Activated T-helper 17 cell treated with anti-CD3 and anti-CD28 coated beads, Interleukin-2, amount 50 U/mL, for 72 hours (primary cell): ENCODE measurements around the gene GSTCD. TPM values are rescaled to one million over a fixed set of nuclear protein-coding genes. Genes with fewer than 3 reads are reported as not detected.
"Not testable (repeated sequence)": the region's sequence is repeated elsewhere in the genome, so short reads cannot be mapped to it uniquely, and the experiment has no call there.

Experiments
- ATAC-seq: fragments of 150-1000 bp; cut with Tn5 transposase; replicated peaks from 2 replicates; pipeline ENCODE4 v1.10.0; 2021; ENCODE audit warnings: mild to moderate bottlenecking, moderate library complexity
- H3K27ac Mint-ChIP-seq: one replicate; pipeline ENCODE4 v1.8.0; 2022; ENCODE audit warnings: mixed read lengths
- H3K27me3 Mint-ChIP-seq: one replicate; pipeline ENCODE4 v1.8.0; 2022; ENCODE audit warnings: mixed read lengths
- H3K36me3 Mint-ChIP-seq: one replicate; pipeline ENCODE4 v1.8.0; 2022; ENCODE audit warnings: low read depth, mild to moderate bottlenecking, mixed read lengths
- H3K4me1 Mint-ChIP-seq: one replicate; pipeline ENCODE4 v1.8.0; 2022; ENCODE audit warnings: mixed read lengths
- H3K4me3 Mint-ChIP-seq: one replicate; pipeline ENCODE4 v1.8.0; 2022; ENCODE audit warnings: mild to moderate bottlenecking, mixed read lengths
- H3K9me3 Mint-ChIP-seq: one replicate; pipeline ENCODE4 v1.8.0; 2022; ENCODE audit warnings: mixed read lengths
- total RNA-seq, 2 donors: library from RNA; stranded (reverse); gene quantifications; one replicate each; pipeline ENCODE4 v1.2.3, GENCODE V29; 2022

The GSTCD gene
- total RNA-seq, 2 donors from 2014 or later = 8.2 to 11.1 TPM

- ATAC-seq = no peak
- H3K9me3 Mint-ChIP-seq = no peaks in the 10 kb centered on the region
- no peak overlapping the region for H3K4me3 Mint-ChIP-seq
- no peak overlapping the region for H3K27ac Mint-ChIP-seq
- no peaks in the 10 kb centered on the region for H3K27me3 Mint-ChIP-seq
- no peaks in the 10 kb centered on the region for H3K36me3 Mint-ChIP-seq
- H3K4me1 Mint-ChIP-seq = no peaks in the 10 kb centered on the region
Measured at GRCh38 chr4:105808030-105808749, 99.6 kb downstream of the GSTCD start.

DNA sequence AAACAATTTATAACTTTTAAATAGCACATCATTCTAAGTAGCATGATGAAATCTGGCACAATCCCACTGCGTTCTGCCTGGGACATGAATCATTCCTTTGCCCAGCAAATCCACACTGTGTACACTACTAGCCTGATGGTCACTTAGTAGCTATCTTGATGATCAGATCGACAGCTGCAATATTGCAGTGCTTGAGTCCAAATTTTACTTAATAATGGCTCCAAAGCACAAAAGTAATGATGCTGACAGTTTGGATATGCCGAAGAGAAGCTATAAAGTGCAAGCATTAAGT is 100.1 kb downstream of the GSTCD start:
- no peaks in the 10 kb centered on the region for H3K27me3 Mint-ChIP-seq

DNA sequence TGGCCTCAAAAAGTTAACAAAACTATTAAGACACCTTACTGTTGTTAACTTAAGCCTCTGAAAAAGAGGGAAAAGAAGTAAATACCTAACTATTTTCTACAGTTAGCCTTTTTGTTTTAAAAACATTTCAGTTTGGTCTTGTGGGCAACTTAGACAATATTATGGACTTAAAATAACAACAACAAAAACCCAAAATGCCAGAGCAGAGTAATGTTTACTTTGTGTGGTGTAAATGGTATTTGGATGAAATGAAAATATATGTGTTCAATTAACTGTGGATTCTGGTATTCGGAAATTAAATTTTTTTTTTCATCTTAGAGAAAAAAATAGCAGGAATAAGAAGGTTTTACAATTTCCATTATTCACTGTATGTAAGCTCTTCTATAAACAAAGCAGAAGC is 107.1 kb downstream of the GSTCD start:
- H3K27ac Mint-ChIP-seq = no peak overlapping the region
- H3K4me1 Mint-ChIP-seq = no peaks in the 10 kb centered on the region
- H3K27me3 Mint-ChIP-seq = no peaks in the 10 kb centered on the region
- no peaks in the 10 kb centered on the region for H3K9me3 Mint-ChIP-seq
- H3K4me3 Mint-ChIP-seq = no peak overlapping the region
- H3K36me3 Mint-ChIP-seq = no peaks in the 10 kb centered on the region
- no peak for ATAC-seq

More for the DNA sequence above, 100.1 kb downstream of the GSTCD start:
- no peaks in the 10 kb centered on the region for H3K4me1 Mint-ChIP-seq
- no peak for ATAC-seq
- no peak overlapping the region for H3K4me3 Mint-ChIP-seq
- H3K27ac Mint-ChIP-seq = no peak overlapping the region
- H3K36me3 Mint-ChIP-seq = no peaks in the 10 kb centered on the region
- H3K9me3 Mint-ChIP-seq = no peaks in the 10 kb centered on the region

GRCh38 chr4:105822061-105822460 is 113.5 kb downstream of the GSTCD start:
- Mint-ChIP-seq H3K27ac (no peak overlapping the region), H3K27me3 (no peaks in the 10 kb centered on the region), H3K9me3 (no peaks in the 10 kb centered on the region), H3K4me3 (no peak overlapping the region), H3K4me1 (no peaks in the 10 kb centered on the region), H3K36me3 (peaks cover 9% of the 10 kb centered on the region)
- no peak for ATAC-seq

DNA sequence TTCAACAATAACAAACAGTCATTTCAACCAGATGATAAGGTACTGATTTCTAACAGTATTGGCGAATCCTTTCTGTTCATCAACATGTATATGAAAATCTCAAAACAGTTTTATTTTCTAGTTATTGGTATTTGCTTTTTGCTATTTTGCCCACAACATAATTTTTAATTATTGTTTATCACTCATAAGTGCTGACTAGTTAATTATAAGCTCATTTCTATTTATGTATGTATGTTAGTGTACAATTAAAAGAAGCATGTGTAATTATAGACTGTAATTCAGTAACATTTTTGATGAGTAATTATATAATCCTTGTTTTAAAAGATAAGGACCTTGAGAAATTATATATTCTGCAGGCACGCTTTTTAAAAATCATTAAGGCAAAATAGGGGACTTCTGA is 119.5 kb downstream of the GSTCD start:
- H3K27ac Mint-ChIP-seq = no peak overlapping the region
- H3K36me3 Mint-ChIP-seq = peaks cover 14% of the 10 kb centered on the region
- no peaks in the 10 kb centered on the region for H3K4me1 Mint-ChIP-seq
- H3K27me3 Mint-ChIP-seq = no peaks in the 10 kb centered on the region
- ATAC-seq = no peak
- peaks cover 6% of the 10 kb centered on the region for H3K9me3 Mint-ChIP-seq
- no peak overlapping the region for H3K4me3 Mint-ChIP-seq

GRCh38 chr4:105831189-105831588 is 122.6 kb downstream of the GSTCD start:
- H3K27me3 Mint-ChIP-seq = no peaks in the 10 kb centered on the region
- H3K9me3 Mint-ChIP-seq = peaks cover 6% of the 10 kb centered on the region
- peaks cover 8% of the 10 kb centered on the region for H3K36me3 Mint-ChIP-seq
- H3K4me1 Mint-ChIP-seq = no peaks in the 10 kb centered on the region
- ATAC-seq = no peak
- no peak overlapping the region for H3K4me3 Mint-ChIP-seq
- no peak overlapping the region for H3K27ac Mint-ChIP-seq

DNA sequence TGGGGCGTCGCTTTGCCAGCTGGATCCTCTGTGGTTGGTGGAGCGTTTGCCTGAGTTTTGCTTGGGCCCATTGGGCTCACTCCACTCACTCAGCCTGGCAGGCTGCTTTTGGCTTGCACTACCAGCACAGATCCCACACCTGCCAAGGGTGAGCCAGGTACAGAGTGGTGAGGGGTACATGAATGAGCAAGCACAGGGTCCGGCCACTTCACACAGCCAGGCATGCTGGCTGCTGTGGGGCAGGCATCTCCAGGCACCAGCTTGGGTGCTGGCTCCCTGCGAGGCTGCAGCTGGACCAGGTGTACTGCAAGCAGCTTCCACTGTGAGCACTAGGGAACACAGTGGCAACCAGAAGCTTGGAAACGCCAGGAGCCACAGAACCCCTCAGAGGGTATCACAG is 126.6 kb downstream of the GSTCD start:
- H3K27me3 Mint-ChIP-seq = no peaks in the 10 kb centered on the region
- H3K4me1 Mint-ChIP-seq = no peaks in the 10 kb centered on the region
- H3K36me3 Mint-ChIP-seq = no peaks in the 10 kb centered on the region
- no peak overlapping the region for H3K4me3 Mint-ChIP-seq
- no peak for ATAC-seq
- H3K27ac Mint-ChIP-seq = no peak overlapping the region
- no peaks in the 10 kb centered on the region for H3K9me3 Mint-ChIP-seq

DNA sequence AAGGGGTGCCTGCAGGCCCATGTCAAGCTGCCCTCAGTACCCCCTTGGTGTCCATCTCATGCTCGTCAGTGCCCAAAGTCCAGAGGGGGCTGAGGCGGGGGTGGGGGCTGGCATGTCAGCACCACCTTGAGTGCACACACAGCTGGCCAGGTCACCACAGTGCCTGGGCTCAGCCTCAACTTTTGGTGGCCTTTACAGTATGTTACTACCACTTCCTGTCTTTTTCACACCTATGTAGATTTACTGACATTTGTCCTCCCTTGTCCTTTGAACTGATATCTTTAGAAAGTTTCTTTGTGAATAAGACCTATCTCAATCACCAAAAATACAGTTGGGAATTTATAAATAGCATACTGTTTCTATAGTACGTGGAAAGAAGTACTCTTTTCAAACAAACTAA is 128.0 kb downstream of the GSTCD start:
- no peaks in the 10 kb centered on the region for H3K9me3 Mint-ChIP-seq
- H3K4me3 Mint-ChIP-seq = no peak overlapping the region
- no peaks in the 10 kb centered on the region for H3K36me3 Mint-ChIP-seq
- H3K4me1 Mint-ChIP-seq = no peaks in the 10 kb centered on the region
- no peak overlapping the region for H3K27ac Mint-ChIP-seq
- ATAC-seq = no peak
- H3K27me3 Mint-ChIP-seq = no peaks in the 10 kb centered on the region

- no peaks in the 10 kb centered on the region for H3K27me3 Mint-ChIP-seq
- no peaks in the 10 kb centered on the region for H3K9me3 Mint-ChIP-seq
- H3K4me1 Mint-ChIP-seq = no peaks in the 10 kb centered on the region
- H3K4me3 Mint-ChIP-seq = no peak overlapping the region
- no peak for ATAC-seq
- H3K27ac Mint-ChIP-seq = no peak overlapping the region
- no peaks in the 10 kb centered on the region for H3K36me3 Mint-ChIP-seq
Measured at GRCh38 chr4:105837037-105837436, 128.5 kb downstream of the GSTCD start.

DNA sequence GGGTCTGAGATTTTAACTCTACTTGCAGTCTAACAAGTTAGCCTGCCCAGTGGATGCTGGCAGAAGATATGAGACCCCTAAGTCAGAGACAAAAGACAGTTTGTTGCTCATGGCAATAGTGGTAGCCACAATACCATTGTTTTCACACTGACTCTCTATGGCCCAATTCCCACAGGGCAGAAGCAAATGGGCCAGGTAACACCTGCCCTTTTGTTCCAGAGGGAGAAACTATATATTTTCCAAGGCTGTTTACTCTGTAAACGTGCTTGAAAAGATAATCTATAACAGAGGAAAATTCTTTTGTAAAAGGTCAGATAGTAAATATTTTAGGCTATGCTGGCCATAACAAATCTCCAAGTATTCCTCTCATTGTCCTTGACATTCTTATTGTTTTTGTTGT is 129.5 kb downstream of the GSTCD start:
- H3K9me3 Mint-ChIP-seq = no peaks in the 10 kb centered on the region
- ATAC-seq = no peak
- no peak overlapping the region for H3K27ac Mint-ChIP-seq
- H3K27me3 Mint-ChIP-seq = no peaks in the 10 kb centered on the region
- no peak overlapping the region for H3K4me3 Mint-ChIP-seq
- H3K4me1 Mint-ChIP-seq = no peaks in the 10 kb centered on the region
- no peaks in the 10 kb centered on the region for H3K36me3 Mint-ChIP-seq

- H3K4me3 Mint-ChIP-seq = no peak overlapping the region
- H3K36me3 Mint-ChIP-seq = peaks cover 3% of the 10 kb centered on the region
- H3K4me1 Mint-ChIP-seq = no peaks in the 10 kb centered on the region
- no peaks in the 10 kb centered on the region for H3K27me3 Mint-ChIP-seq
- no peaks in the 10 kb centered on the region for H3K9me3 Mint-ChIP-seq
- ATAC-seq = no peak
- H3K27ac Mint-ChIP-seq = no peak overlapping the region
Measured at GRCh38 chr4:105840426-105841174, 132.0 kb downstream of the GSTCD start.

GRCh38 chr4:105843941-105844340 is 135.4 kb downstream of the GSTCD start:
- Mint-ChIP-seq H3K9me3 (no peaks in the 10 kb centered on the region), H3K27me3 (no peaks in the 10 kb centered on the region), H3K36me3 (peaks cover 8% of the 10 kb centered on the region), H3K27ac (no peak overlapping the region), H3K4me1 (no peaks in the 10 kb centered on the region), H3K4me3 (no peak overlapping the region)
- ATAC-seq = no peak

DNA sequence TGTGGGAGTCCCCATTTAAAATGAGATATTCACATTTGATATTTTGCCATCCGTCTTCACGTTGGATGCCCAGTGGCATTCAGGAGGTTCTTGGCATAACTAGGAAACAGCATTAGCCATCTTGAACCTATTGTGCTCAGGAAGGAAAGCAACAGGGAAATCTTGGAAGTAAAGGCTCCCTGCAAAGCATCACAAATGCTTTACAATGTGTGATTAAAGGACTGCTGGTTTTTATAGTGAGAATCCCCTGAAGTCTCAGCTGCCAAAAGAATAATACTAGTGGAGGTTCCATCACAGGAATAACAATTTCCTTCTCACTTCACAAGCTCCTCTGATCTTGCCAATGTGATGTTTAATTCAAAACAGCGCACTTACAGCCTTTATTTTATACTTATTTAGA is 137.0 kb downstream of the GSTCD start:
- Mint-ChIP-seq H3K4me3 (no peak overlapping the region), H3K27ac (no peak overlapping the region), H3K36me3 (peaks cover 8% of the 10 kb centered on the region), H3K27me3 (no peaks in the 10 kb centered on the region), H3K4me1 (no peaks in the 10 kb centered on the region), H3K9me3 (no peaks in the 10 kb centered on the region)
- ATAC-seq = no peak

DNA sequence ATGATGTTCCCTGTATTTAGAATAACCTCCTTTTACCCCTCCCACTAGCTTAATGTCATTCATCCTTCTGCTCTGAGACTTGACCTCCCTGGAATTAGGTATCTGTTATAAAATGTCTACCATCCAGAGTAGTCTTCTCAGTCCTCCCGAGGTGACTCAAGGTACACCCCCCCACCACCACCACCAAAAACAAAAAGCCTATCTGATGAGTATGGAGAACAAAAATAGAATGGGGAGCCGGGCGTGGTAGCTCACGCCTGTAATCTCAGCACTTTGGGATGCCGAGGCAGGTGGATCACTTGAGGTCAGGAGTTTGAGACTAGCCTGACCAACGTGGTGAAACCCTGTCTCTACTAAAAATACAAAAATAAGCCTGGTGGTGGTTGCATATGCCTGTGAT is 139.8 kb downstream of the GSTCD start:
- not testable (repeated sequence) for H3K4me1 Mint-ChIP-seq, H3K4me3 Mint-ChIP-seq, H3K27ac Mint-ChIP-seq, H3K36me3 Mint-ChIP-seq, H3K27me3 Mint-ChIP-seq, ATAC-seq, H3K9me3 Mint-ChIP-seq

GRCh38 chr4:105851196-105851595 is 142.6 kb downstream of the GSTCD start:
- H3K27ac Mint-ChIP-seq = no peak overlapping the region
- H3K4me1 Mint-ChIP-seq = no peaks in the 10 kb centered on the region
- peaks cover 10% of the 10 kb centered on the region for H3K9me3 Mint-ChIP-seq
- H3K27me3 Mint-ChIP-seq = no peaks in the 10 kb centered on the region
- ATAC-seq = no peak
- no peak overlapping the region for H3K4me3 Mint-ChIP-seq
- H3K36me3 Mint-ChIP-seq = no peaks in the 10 kb centered on the region
